Measurements from ENCODE around the gene ADARB1.
"Not testable (repeated sequence)": the region's sequence is repeated elsewhere in the genome, so short reads cannot be mapped to it uniquely, and the experiment has no call there.

Gene ADARB1

DNA sequence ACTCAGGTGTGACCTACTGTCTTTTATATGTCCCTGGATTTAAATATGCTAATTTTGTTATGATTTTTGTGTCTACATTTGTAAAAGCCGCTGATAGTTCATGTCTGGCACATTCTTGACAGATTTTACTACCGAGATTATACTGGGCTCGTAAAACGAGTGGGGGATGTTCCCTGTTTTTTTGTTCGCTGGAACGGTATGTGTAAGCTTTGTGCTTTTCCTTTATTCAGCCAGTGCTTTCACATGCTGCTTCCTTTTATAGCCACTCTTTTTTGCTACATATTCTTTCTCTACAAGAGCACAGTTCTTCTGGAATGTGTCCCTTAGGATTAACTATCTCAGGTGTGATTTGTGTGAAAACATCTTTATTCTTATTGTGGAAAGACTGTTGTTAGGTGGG, 46.6 kb downstream of the ADARB1 start:
- no peak for DNase-seq

DNA sequence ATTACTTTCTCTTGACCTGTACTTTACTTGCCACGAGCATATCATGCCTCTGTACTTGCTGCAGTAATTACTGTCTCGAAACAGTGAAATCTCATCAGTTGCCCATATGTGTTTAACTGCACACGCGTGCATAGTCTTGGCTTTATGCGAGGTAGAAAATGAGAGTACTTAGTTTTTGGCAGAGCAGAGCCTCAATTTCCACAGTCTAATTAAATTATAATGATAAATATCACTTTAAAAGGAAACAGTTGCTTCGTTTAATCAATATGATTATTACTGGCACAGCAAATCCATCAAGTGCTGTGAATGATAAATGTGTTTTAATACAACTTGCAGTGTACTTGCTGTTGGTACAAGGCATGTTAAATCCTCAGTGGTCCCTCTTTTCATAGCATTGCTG, 47.6 kb downstream of the ADARB1 start:
- DNase-seq, result no peak

DNA sequence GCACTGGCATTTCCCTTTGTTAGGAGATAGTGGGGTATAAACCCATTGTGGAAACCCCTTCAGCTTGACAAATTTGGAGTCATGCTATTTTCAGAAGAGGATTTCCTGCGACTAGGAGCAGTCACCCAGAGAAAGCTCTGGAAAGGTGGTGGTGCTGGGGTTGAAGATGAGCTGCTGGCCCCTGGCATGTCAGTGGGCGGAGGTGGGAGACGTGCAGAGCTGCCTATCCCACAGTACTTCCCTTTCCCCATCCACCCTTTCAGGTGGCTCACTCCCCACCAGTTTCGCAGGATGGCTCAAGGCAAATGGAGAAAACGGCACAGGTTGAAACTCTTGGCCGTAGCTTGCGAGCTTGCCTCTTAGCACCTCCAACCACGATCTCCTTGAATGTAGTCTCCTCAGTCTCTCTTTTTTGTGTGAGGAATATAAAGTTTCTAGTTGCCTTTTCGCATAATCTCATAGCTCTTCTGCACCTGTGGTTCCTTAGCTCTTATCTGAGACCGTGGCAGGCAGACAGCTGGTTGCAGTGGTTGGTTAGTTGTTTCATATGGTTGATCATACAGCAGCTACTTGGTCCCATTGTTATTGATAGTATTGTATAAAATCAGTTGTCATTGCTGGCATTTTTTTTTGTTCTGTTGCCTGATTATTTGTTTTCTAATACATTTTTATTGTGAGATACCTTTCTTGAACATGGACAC, 48.2 kb downstream of the ADARB1 start:
- DNase-seq, result no peak

DNA sequence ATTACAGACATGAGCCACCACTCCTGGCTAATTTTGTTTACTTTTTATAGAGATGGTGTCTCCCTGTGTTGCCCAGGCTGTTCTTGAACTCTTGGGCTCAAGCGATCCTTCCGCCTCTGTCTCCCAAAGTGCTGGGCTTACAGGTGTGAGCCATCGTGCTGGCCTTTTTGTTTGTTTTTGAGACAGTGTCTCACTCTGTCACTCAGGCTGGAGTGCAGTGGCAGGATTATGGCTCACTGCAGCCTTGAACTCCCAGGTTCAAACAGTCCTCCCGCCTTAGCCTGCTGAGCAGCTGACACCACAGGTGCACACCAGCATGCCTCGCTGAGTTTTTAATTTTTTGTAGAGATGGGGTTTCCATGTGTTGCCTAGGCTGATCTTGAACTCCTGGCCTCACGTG, 49.1 kb downstream of the ADARB1 start:
- no peak for DNase-seq

DNA sequence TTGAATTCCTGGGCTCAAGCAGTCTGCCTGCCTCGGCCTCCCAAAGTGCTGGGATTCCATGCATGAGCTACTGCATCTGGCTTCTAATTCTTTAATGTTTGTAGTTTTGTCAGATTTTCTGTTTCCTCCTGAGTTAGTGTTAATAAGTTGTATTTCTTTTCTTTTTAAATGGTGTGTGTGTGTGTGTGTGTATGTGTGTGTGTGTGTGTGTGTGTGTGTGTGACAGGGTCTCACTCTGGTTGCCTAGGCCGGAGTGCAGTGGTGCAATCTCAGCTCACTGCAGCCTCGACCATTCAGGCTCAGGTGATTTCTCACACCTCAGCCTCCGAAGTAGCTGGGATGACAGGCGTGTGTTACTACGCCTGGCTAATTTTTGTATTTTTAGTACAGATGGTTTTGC, 50.2 kb downstream of the ADARB1 start:
- DNase-seq, result no peak

- no peak for DNase-seq
Observed at GRCh38 chr21:45125357-45125756, 51.0 kb downstream of the ADARB1 start.

- DNase-seq, result no peak
Observed at GRCh38 chr21:45126204-45126626, 51.8 kb downstream of the ADARB1 start.

DNA sequence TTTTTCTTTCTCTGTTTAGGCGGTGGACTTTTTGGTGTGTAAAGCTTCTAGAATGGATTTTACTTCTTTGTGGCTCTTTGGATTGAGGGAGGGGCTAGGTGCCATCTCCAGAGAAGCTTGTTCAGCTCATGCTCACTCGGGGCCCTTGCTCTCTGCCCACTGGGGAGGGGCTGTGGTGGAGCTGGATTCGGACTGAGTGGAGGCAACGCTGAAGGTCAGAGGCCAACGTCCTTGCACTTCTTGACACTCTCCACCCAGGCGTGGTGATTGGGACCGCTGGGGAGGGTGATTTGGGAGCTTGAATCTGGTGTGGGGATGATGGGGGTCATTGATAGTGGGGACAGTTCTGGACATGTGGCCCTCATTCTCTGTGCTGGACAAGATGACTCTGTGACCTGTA, 52.6 kb downstream of the ADARB1 start:
- no peak for DNase-seq

GRCh38 chr21:45127937-45128336, 53.6 kb downstream of the ADARB1 start:
- DNase-seq, result no peak

DNA sequence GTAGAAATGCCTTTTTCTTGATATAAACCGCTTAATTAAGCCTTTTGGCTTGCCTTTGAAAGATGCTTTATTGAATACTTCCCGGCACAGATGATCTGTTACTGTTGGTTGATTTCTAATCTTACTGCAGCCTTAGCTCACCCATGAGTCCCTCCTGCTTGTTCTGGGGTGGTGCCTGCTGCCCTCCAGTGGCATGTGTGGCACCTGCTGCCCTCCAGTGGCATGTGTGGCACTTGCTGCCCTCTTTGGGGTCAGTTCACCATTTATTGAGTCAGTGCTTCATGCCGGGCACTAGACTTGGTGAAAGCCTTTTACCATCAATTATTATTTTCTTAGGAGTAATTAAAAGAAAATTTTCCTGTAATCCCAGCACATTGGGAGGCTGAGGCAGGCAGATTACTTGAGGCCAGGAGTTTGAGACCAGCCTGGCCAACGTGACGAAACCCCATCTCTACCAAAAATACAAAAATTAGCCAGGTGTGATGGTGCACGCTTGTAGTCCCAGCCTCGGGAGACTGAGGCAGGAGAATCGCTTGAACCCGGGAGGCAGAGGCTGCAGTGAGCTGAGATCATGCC, 54.3 kb downstream of the ADARB1 start:
- DNase-seq, result peak; percentile 81 to 83

DNA sequence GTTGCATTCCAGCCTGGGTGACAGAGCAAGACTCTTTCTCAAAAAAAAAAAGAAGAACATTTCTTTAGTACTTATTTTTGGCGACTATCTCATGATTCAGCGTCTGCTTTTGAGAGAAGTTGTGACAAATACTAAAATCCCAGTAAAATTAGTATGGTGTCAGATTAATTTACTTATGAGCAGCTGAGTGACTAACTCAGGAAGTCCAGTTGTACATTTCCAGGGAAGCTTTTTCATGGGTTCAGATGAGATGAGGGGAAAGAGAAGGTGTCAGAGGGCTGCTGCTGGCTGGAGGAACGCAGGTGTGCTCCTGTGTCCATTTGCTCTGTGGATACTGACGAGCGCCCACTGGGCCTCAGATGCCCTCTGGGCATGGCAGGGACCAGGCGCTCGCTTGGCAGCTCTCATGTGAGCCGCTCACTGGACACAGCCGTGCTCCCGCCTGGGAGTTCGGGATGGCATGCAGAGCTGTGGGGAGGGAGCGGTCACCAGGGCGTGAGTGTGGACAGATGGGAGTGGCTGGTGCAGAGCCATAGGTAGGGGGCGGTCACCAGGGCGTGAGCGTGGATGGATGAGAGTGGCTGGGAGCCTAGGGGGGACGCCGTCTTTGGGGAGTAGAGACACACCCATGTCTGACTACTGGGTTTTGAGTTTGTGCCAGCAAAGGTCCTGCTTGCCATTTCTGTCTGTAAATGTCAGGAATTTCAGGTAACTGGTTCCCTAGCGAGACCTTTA, 55.0 kb downstream of the ADARB1 start:
- no peak for DNase-seq

DNA sequence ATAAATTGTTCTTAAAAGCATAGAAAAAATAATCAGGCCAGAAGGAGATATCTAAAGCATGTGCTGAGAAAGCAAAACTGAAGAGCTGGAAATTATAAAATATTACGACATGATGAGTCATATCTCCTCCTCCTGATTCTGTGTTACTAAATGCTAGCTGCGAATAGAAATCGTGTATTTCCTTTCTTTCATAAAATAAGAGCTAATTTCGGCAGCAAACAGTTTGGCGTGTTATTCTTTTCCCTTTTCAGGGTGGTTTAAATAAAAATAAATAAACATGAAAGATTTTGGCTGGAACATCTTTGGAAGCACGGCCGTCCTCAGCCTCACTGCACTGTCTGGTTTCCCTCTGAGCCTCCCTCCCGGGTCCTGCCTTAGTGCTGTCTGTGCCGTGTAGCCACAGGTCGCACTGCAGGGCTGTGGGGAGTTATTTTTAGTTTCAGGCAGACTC, 56.0 kb downstream of the ADARB1 start:
- no peak for DNase-seq

GRCh38 chr21:45131537-45131999, 57.2 kb downstream of the ADARB1 start:
- no peak for DNase-seq

- DNase-seq, result no peak
Observed at GRCh38 chr21:45132841-45133573, 58.6 kb downstream of the ADARB1 start.

DNA sequence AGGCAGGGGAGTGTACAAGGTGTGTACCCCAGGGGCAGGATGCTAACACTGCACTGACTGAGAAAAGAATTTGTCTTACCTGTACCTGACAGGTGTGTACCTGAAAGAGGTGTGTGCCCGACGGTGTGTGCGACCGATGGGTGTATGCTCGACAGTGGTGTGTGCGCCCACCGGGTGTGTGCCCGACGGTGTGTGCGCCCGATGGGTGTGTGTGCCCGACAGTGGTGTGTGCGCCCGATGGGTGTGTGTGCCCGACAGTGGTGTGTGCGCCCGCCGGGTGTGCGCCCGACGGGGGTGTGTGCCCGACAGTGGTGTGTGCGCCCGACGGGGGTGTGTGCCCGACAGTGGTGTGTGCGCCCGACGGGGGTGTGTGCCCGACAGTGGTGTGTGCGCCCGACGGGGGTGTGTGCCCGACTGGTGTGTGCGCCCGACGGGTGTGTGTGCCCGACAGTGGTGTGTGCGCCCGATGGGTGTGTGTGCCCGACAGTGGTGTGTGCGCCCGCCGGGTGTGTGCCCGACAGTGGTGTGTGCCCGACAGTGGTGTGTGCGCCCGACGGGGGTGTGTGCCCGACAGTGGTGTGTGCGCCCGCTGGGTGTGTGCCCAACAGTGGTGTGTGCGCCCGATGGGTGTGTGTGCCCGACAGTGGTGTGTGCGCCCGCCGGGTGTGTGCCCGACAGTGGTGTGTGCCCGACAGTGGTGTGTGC, 59.3 kb downstream of the ADARB1 start:
- DNase-seq, result not testable (repeated sequence)

DNA sequence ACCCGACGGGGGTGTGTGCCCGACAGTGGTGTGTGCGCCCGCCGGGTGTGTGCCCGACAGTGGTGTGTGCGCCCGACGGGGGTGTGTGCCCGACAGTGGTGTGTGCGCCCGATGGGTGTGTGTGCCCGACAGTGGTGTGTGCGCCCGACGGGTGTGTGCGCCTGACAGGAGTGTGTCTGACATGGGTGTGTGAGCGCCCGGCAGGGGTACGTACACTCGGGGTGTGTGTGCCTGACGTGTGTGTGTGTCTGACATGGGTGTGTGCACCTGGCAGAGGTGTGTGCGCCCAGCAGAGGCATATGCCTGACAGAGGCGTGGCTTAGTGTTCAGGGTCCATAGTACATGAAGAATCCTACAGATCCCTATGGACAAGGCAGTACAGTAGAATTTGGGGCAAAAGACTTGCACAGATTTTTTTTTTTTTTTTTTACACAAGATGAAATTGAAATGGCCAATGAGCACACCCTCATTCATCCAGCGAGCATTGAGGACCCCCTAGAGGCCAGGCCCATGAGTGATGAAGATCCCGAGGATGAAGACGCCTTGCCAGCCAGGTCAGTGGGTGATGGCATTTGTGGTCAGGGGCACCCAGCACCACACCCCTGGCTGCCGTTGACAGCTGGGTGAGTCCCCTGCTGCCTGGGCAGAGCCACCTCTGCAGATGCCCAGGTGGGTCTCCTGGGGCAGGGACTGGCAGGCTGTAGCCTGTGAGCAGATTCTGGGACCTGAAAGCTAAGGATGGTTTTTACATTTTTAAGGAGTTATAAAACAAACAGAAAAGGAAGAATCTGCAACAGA, 60.1 kb downstream of the ADARB1 start:
- no peak for DNase-seq

DNA sequence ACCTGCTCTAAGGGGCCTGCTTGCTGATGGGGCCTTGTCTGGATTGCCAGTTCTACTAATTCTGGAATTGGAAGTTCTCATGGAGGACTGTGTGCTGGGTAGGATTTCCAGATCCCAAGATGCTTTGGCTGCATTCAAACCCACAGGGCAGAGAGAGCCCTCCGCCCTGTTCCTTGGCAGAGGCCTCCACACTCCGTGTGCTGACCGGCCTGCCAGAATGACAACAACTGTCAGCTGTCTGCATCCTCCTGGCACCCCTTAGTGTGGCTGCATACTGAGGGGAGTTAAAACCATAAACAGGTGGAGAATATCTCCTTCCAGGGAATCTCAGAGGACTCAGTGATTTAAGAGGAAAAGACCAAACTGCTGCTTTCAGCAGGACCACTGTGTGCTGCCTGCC, 60.7 kb downstream of the ADARB1 start:
- no peak for DNase-seq

- DNase-seq, result no peak
Observed at GRCh38 chr21:45135868-45136267, 61.5 kb downstream of the ADARB1 start.

DNA sequence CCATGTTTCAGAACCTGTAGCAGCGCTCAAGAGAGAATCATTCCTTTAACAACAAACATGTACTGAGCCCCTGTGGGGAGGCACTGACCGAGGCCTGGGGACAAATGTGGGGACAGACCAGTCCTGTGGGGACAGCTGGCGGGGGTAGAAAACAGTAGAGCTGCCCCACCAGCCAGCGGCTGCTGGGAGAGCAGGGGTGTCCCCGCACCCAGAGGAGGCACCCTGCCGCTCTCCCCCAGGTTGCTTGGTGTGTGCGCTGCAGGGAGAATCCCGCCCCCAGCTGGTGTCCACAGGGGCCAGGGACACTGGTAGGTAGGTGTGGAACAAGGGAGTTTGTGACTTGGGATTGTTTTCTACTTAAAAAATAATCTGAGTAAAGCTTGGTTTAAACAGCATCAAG, 62.1 kb downstream of the ADARB1 start:
- DNase-seq, result no peak

GRCh38 chr21:45136927-45137611, 62.7 kb downstream of the ADARB1 start:
- DNase-seq, result peak; percentile 58 to 63

- DNase-seq, result no peak
Observed at GRCh38 chr21:45137612-45137937, 63.2 kb downstream of the ADARB1 start.

Data from CD4-positive, alpha-beta T cell treated with Interleukin-1 beta for 1 hour (primary cell).